Right lung (tissue), 5 donors: ENCODE data around the gene SLC15A1. TPM values are rescaled to one million over a fixed set of nuclear protein-coding genes. Genes with fewer than 3 reads are reported as not detected.
"Not testable (repeated sequence)": the region's sequence is repeated elsewhere in the genome, so short reads cannot be mapped to it uniquely, and the experiment has no call there.

Experiments
- DNase-seq, 2 donors: peaks; one replicate each; pipeline ENCODE4 v3.0.0-alpha.2; 2013
- polyA plus RNA-seq, 5 donors: library from polyadenylated mRNA; unstranded; fragments of 120-200 nt; gene quantifications; one replicate each; pipeline versions ENCODE4 v1.2.1 to v1.2.3, GENCODE V29; 2013; ENCODE audit warnings: inconsistent platforms in 1 of 5, low replicate concordance in 1 of 5; ENCODE audit not compliant: insufficient read length in 5 of 5, insufficient read depth in 1 of 5

SLC15A1 gene
- polyA plus RNA-seq, 5 donors: 0.53 to 0.99 (median 0.64) TPM

DNA sequence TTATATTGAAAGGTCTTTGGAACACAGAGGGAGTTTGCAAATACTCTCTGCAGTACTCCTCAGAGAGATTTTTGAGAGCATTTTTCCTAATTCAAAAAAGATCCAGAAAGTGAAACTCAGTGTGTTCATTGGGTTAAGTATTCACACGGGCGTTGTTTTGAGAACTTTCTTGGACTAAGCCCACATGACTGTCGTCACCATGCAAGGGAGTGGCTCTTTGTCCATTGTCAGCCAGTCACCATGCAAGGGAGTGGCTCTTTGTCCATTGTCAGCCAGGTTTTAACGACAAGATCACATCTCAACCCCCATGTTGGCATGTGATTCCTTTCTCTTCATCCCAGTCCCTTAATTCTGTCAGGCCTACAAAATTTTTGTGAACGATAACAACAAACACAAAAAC lies 94.3 kb downstream of the SLC15A1 start:
- no peak for DNase-seq

DNA sequence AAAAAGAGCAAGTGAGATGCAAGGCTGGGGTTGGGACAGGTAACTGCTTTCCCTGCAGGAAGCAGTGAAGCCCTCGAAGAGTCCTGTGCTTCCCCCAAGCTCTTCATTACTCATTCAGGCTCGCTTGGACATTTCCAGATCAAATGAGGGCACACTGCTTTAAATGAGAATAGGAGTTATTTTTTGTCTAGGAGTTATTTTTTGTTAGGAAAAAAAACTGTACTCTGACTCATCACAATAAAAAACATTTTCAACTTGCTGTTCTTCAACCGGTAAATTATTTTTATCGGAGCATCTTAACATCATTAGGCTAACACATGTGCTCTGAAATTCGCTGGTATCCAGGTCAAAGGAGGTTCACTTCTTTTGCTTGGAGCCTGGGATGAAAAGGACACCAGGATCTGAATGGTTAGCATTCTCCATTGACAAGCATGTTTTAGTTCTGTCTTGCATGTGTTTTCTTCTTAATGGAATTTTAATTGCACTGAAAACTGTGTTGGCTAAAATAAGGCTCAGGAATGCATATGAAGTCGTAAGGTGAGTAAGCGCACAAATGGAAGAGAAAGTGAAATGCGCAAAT lies 94.9 kb downstream of the SLC15A1 start:
- DNase-seq: no peak

GRCh38 chr13:98656223-98656622 lies 96.2 kb downstream of the SLC15A1 start:
- DNase-seq: no peak

DNA sequence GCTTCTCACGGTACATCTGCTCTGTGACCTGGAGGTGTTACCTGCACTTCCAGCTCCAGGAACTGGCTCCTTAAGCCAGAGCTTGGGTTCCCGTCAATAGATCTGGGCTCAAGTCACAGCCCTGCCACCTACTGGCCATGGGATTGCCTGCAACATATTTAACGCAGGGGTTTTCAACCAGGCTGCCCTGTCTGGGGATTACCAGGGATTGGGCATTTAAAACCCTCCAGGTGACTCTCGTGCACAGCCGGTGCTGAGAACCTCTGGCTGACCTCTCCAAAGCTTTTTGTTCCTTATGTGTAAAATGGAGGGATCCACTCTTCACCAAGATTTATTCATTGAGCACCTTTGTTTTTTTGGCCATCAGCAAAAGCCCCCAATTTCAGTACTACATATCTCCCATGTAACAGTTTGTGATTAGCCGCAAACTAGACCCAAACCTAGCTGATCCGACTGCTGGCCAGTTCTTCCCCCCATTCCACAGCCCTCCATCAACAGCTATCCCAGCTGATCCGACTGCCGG lies 98.9 kb downstream of the SLC15A1 start:
- DNase-seq: peak; percentile 64 to 70

DNA sequence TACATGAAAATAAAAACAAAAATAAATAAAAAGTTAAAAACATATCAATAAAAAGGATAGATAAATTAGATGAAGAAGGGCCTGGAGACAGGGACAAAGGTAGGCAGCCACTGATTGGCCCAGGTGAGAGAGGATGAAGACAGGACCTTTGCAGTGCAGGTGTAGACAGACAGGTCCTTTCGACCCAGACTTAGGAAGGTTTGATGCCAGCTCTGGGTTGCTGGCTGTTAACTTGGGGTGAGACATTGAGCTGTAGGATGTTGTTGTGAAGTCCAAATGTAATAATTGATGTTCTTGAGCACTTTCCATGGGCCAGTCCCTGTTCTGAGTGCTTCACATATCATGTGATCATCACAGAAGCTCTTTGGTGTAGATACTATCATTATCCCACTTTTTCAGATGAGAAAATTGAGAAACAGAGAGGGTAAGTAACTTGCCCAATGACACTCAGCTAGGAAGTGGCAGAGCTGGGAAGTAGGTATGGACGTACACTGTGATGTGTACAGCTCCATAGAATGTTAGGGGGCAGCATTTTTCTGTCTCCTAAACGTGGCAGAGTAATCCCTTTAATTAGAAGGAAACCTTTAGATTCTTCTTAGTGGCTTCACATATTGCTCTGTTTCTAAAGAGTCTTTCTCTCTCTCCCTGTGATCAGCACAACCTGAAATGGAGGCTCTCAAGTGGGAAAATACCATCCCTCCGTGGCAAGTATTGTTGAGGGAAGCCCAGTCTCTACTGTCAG lies 99.6 kb downstream of the SLC15A1 start:
- no peak for DNase-seq

GRCh38 chr13:98652276-98652675 lies 100.2 kb downstream of the SLC15A1 start:
- DNase-seq: no peak

- DNase-seq: no peak
Observed at GRCh38 chr13:98651744-98652143, 100.7 kb downstream of the SLC15A1 start.

GRCh38 chr13:98650396-98651107 lies 101.9 kb downstream of the SLC15A1 start:
- DNase-seq: no peak

DNA sequence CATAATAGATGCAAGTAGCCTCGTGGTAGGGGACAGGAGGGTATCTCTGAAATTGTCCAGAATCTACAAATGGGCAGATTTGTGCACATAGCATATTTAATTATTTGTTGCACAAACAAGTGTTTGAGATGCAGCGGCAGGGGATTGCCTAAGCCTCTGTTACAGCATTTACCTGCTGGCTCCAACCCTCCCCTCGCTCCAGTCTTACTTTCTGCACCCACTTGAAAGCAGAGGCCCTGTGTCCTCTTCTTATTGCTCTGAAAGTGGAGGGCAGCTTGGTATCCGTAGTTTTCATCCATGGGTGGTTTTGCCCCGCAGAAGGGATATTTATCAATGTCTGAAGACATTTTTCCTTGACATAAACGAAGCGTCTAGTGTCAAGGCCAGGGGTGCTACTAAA lies 102.6 kb downstream of the SLC15A1 start:
- DNase-seq: no peak

GRCh38 chr13:98648686-98649085 lies 103.8 kb downstream of the SLC15A1 start:
- DNase-seq: no peak

- DNase-seq: no peak
Observed at GRCh38 chr13:98648141-98648540, 104.3 kb downstream of the SLC15A1 start.

DNA sequence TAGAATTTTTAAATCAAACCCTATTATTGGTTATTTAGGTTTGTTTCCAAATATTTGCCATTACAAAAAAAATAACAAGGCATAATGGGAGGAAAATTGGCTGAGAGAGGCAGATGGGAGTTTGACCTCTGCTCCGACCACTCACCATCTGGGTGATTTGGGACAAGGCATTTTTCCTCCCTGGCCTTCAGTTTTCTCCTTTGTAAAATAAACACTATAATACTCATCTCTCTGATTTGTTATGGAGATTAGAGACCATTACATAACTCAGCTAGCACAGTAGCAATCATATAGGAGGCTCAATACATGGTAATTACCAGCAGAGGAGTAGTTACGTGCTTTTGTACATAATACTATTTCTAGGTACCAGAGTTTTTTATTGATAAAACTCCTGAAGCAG lies 105.4 kb downstream of the SLC15A1 start:
- no peak for DNase-seq

- no peak for DNase-seq
Observed at GRCh38 chr13:98643479-98643878, 109.0 kb downstream of the SLC15A1 start.

DNA sequence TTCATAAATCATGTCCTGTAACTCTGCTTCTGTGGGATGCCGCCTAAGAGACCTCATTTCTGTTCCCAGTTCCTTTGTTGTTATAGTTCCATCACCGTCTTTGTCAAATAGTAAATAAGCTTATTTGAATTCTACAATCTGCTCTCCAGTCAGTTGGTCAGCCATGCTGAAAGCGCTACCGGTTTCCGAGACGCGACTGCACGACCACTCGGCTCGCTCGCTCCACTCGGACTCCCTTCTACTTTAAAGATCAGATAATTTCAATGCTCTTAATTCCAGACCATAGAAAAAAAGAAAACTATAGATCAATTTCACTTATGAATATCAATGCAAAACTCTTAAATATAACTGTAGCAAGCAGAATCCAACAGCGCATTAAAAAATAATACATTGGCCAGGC lies 111.4 kb downstream of the SLC15A1 start:
- DNase-seq: no peak

DNA sequence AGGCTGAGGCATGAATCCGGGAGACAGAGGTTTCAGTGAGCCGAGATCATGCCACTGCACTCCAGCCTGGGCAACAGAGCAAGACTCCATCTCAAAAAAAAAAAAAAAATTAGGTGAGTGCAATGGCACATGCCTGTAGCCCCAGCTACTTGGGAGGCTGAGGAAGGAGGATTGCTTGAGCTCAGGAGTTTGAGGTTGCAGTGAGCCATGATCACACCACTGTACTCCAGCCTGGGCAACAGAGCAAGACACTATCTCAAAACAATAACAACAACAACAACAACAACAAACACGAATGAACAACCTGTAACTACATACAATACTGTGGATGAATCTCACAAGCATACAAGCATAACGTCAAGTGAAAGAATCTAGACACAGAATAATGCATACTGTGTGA lies 112.7 kb downstream of the SLC15A1 start:
- not testable (repeated sequence) for DNase-seq

DNA sequence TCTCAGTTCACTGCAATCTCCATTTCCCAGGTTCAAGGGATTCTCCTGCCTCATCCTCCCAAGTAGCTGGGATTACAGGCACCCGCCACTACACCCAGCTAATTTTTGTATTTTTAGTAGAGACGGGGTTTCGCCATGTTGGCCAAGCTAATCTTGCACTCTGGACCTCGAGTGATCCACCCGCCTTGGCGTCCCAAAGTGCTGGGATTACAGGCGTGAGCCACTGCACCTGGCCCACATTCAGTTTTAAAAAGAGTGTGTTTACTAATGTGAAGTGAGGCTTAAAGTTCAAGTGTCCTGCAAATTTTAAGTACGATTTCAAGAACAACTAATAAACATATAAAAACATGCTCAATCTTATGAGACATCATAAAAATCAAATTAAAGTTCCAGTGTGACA lies 114.1 kb downstream of the SLC15A1 start:
- not testable (repeated sequence) for DNase-seq

Other genes starting within 250 kb of the SLC15A1 start
- 10 to 100 TPM; 66.5 to 85.4 (median 72.7) TPM for gene STK24, start 175.6 kb downstream of the SLC15A1 start, polyA plus RNA-seq
- 100 to 1,000 TPM in 4 of 5 donors, 10 to 100 TPM in 1; 89.5 to 123 (median 115) TPM for gene DOCK9, start 225.4 kb upstream of the SLC15A1 start, polyA plus RNA-seq